Ramos (cell line): Measurements from ENCODE around the gene PLCH2.

Experiments
- in situ Hi-C: fragments of 300-500 bp; cut with MboI; formaldehyde crosslinking; loops from one replicate; pipeline ENCODE4 v1.14.3; 2022; ENCODE audit warnings: low sequenced_read_pairs; ENCODE audit not compliant: unreplicated experiment

The PLCH2 gene

GRCh38 chr1:2495546-2495945 is 19.5 kb downstream of the PLCH2 start:
- in situ Hi-C loops, result no loop called here

DNA sequence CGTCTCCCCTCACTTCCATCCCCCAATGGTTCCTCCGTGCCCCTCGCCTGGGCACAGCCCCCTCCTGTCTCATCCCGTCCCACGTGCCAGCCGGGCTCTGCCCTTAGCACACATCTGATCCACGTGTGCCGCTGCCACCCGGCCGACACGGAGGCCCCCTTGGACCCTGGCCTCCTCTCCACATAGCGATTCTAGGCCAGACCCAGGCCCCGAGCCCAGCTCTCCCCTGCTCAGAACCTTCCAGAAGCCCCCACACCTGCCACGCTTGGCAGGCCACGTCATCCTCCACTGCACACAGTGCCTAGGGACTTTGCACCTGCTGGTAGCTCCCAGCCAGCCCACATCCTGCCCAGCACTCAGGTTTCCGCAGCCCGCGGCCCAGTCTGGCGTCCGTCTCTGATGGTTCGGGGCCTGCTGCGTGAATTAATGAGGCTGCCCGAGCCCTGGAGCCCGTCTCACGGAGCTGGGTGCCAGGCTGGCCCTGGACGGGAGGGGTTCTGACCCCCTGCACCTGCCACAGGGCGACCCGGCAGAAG is 20.1 kb downstream of the PLCH2 start:
- in situ Hi-C loops, result no loop called here

GRCh38 chr1:2496746-2497145 is 20.7 kb downstream of the PLCH2 start:
- in situ Hi-C loops, result no loop called here

DNA sequence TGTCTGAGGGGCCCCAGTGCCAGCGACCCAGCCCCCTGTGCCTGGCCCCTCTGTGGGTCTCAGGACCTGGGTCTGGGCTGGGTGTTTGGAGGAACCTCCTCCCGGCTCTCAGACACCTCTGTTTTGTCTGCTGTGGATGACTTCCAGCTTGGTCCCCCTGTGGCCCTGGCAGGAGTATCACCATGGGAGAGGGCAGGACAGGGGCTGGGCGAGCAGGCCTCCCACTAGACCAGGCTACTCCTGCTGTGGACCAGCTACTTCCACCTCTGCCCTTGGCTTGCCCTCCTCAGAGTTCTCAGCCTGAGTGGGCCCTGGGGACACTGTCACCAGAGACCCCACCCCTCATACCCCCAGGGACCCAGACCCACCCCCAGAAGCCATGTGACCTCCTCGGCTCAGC is 21.8 kb downstream of the PLCH2 start:
- in situ Hi-C loops, result no loop called here

GRCh38 chr1:2498648-2499047 is 22.6 kb downstream of the PLCH2 start:
- in situ Hi-C loops, result no loop called here

DNA sequence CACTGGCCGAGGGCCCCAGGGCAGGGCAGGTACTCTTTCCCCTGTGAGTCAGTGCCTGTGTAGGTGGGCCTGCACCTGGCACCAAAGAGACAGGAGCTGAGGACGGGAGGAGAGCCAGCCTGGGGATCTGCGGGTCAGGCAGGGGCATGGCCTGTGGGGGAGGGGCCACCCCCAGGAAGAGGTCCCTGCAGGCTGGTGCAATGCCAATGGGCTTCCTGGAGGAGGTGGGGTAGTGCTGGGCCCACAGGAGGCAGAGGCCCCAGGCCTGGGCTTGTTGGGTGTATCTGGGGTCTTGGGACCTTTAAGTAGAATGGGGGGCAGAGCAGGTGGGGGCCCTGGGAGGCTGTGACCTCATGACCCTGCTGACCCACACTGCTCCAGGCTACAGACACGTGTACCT is 23.2 kb downstream of the PLCH2 start:
- in situ Hi-C loops, result no loop called here

GRCh38 chr1:2499986-2500596 is 24.0 kb downstream of the PLCH2 start:
- in situ Hi-C loops, result no loop called here

GRCh38 chr1:2501041-2501819 is 25.1 kb downstream of the PLCH2 start:
- in situ Hi-C loops, result no loop called here

- in situ Hi-C loops, result no loop called here
These were observed 25.7 kb downstream of the PLCH2 start for GRCh38 chr1:2501820-2502119.

DNA sequence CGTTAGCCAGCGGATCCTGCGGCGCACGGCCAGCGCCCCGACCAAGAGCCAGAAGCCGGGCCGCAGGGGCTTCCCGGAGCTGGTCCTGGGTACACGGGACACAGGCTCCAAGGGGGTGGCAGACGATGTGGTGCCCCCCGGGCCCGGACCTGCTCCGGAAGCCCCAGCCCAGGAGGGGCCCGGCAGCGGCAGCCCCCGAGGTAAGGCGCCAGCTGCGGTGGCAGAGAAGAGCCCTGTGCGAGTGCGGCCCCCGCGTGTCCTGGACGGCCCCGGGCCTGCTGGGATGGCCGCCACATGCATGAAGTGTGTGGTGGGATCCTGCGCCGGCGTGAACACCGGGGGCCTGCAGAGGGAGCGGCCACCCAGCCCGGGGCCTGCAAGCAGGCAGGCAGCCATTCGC is 26.1 kb downstream of the PLCH2 start:
- in situ Hi-C loops, result no loop called here

GRCh38 chr1:2502661-2503553 is 26.8 kb downstream of the PLCH2 start:
- in situ Hi-C loops, result no loop called here

- in situ Hi-C loops, result no loop called here
These were observed 27.6 kb downstream of the PLCH2 start for GRCh38 chr1:2503554-2504224.

DNA sequence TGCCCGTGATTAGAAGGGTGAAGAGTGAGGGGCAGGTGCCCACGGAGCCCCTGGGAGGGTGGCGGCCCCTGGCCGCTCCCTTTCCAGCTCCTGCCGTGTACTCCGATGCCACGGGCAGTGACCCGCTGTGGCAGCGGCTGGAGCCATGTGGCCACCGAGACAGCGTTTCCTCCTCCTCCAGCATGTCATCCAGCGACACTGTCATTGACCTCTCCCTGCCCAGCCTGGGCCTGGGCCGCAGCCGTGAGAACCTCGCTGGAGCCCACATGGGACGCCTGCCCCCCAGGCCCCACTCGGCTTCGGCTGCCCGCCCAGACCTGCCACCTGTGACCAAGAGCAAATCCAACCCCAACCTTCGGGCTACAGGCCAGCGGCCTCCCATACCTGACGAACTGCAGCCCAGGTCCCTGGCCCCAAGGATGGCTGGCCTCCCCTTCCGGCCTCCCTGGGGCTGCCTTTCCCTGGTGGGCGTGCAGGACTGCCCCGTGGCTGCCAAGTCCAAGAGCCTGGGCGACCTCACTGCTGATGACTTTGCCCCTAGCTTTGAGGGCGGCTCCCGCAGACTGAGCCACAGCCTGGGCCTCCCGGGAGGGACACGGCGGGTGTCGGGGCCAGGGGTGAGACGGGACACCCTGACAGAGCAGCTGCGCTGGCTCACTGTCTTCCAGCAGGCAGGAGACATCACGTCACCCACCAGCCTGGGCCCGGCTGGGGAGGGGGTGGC is 28.3 kb downstream of the PLCH2 start:
- in situ Hi-C loops, result no loop called here

GRCh38 chr1:2504949-2505272 is 28.8 kb downstream of the PLCH2 start:
- in situ Hi-C loops, result no loop called here

- in situ Hi-C loops, result no loop called here
These were observed 29.4 kb downstream of the PLCH2 start for GRCh38 chr1:2505461-2505994.

GRCh38 chr1:2506007-2506860 is 30.1 kb downstream of the PLCH2 start:
- in situ Hi-C loops, result no loop called here

- in situ Hi-C loops, result no loop called here
These were observed 30.9 kb downstream of the PLCH2 start for GRCh38 chr1:2506901-2507565.

DNA sequence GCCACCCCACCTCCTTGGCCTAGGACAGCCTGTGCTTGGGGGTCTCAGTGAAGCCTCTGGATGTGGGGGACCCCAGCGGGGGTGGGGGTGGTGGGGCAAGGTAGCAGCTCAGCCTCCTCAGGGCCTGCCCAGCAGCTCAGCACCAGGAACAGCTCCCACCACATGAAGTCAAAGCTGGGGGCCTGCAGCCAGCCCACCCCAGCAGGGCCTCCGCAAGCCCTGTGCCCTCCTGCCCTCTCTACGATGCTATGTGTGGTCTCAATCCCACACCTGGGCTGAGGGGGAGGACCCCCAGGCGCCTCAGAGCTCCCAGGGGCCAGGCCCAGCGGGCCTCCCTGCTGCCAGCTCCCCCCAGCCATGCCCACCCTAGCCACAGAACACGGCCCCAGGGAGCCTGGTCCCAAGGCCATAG is 31.7 kb downstream of the PLCH2 start:
- in situ Hi-C loops, result no loop called here
